ENCODE measurements around the gene DSTN.

DNA sequence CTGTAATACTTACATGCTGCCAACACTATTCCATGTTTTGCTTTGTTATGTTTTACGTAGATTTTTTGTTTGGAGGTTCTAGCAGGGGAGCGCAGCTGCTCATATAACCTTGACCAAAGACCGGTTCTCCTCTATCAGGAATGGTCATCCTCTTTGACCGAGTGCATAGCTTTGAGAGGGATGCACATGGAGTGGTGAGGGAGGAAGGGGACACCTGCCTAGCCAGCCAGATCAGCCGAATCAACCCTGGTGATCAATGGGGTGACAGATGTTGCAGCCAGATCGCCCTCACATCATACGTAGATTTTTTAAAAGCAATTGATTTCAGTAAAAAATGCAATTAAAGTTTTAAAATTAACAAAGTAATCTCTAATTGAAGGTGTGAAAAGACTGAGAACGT lies 6.3 kb downstream of the DSTN start:
- TF ChIP-seq, protein P1, sequence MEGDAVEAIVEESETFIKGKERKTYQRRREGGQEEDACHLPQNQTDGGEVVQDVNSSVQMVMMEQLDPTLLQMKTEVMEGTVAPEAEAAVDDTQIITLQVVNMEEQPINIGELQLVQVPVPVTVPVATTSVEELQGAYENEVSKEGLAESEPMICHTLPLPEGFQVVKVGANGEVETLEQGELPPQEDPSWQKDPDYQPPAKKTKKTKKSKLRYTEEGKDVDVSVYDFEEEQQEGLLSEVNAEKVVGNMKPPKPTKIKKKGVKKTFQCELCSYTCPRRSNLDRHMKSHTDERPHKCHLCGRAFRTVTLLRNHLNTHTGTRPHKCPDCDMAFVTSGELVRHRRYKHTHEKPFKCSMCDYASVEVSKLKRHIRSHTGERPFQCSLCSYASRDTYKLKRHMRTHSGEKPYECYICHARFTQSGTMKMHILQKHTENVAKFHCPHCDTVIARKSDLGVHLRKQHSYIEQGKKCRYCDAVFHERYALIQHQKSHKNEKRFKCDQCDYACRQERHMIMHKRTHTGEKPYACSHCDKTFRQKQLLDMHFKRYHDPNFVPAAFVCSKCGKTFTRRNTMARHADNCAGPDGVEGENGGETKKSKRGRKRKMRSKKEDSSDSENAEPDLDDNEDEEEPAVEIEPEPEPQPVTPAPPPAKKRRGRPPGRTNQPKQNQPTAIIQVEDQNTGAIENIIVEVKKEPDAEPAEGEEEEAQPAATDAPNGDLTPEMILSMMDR (conservative IDR thresholded peaks at IDR 0.05; ENCODE audit: low read length), result no peak
- no peak for TF ChIP-seq EZH2phosphoT487 (IDR thresholded peaks at IDR 0.05; ENCODE audit: borderline replicate concordance, low read depth, low read length)

Measured in OCI-LY7 (cell line).